H1 (cell line): Measurements from ENCODE around the gene NUP210L. TPM values are rescaled to one million over a fixed set of nuclear protein-coding genes. Genes with fewer than 3 reads are reported as not detected.

Experiments
- CTCF ChIA-PET: fragments of 300-600 bp; sonication (Branson Sonifier 250); formaldehyde crosslinking; loops from one replicate; lab custom pipeline; 2021; ENCODE audit not compliant: partially characterized antibody; lab: Charles Lee
- POLR2A ChIA-PET: fragments of 300-600 bp; sonication (Branson Sonifier 250); formaldehyde crosslinking; loops from one replicate; lab custom pipeline; 2021; ENCODE audit warnings: inconsistent platforms; ENCODE audit not compliant: partially characterized antibody; lab: Charles Lee
- DNase-seq, 2 experiments: peaks; one replicate each; pipeline versions ENCODE4 v3.0.0 to v3.0.0-alpha.2; 2010 to 2022; ENCODE audit warnings: low spot score in 2 of 2, low read depth in 1 of 2, mixed read lengths in 1 of 2
- FAIRE-seq: peaks from 2 replicates; lab custom pipeline; 2011; peaks lifted over from hg19 to GRCh38; lab: Jason Lieb, UNC
- H2AFZ ChIP-seq: 2 replicates; pipeline ENCODE4 v1.8.1; 2012; ENCODE audit warnings: low read length, inconsistent platforms
- H2AK5ac ChIP-seq: 2 replicates; pipeline ENCODE4 v1.6.1; 2013; ENCODE audit warnings: low read depth, low read length
- H2BK120ac ChIP-seq: replicated peaks from 2 replicates; pipeline ENCODE3; 2013; ENCODE audit warnings: low read depth, low read length, inconsistent platforms
- H2BK12ac ChIP-seq: 2 replicates; pipeline ENCODE4 v1.6.1; 2013; ENCODE audit warnings: low read depth, low read length
- H2BK15ac ChIP-seq: 2 replicates; pipeline ENCODE4 v1.6.1; 2013; ENCODE audit warnings: low read length
- H2BK20ac ChIP-seq: 2 replicates; pipeline ENCODE4 v1.6.1; 2013; ENCODE audit warnings: low read length
- H2BK5ac ChIP-seq: 2 replicates; pipeline ENCODE4 v1.6.1; 2013; ENCODE audit warnings: low read depth, low read length
- H3K14ac ChIP-seq: 2 replicates; pipeline ENCODE4 v1.6.1; 2013; ENCODE audit warnings: inconsistent platforms; ENCODE audit not compliant: insufficient read length
- H3K18ac ChIP-seq: 2 replicates; pipeline ENCODE4 v1.6.1; 2013; ENCODE audit warnings: low read length; ENCODE audit errors: extremely low read depth
- H3K23ac ChIP-seq: 2 replicates; pipeline ENCODE4 v1.6.1; 2013; ENCODE audit warnings: inconsistent platforms; ENCODE audit not compliant: insufficient read length
- H3K23me2 ChIP-seq: 2 replicates; pipeline ENCODE4 v1.6.1; 2013; ENCODE audit warnings: low read depth, low read length
- H3K27ac ChIP-seq: 2 replicates; pipeline ENCODE4 v1.6.1; 2011; ENCODE audit warnings: low read depth, low read length, inconsistent platforms
- H3K27me3 ChIP-seq, 4 experiments: replicated peaks in 1 of 4; 1 replicate in 1 of 4; 2 replicates in 3 of 4; pipeline versions ENCODE4 v1.6.1 to v1.8.1; 2011 to 2013; ENCODE audit warnings: low read length in 3 of 4, mild to moderate bottlenecking in 3 of 4, inconsistent platforms in 2 of 4, mixed read lengths in 2 of 4, moderate library complexity in 1 of 4; ENCODE audit not compliant: control insufficient read depth in 3 of 4, insufficient read depth in 3 of 4; ENCODE audit errors: extremely low read depth in 1 of 4
- H3K36me3 ChIP-seq, 4 experiments: 2 replicates each; pipeline versions ENCODE4 v1.6.1 to v1.8.1; 2011 to 2013; ENCODE audit warnings: mild to moderate bottlenecking in 4 of 4, low read length in 3 of 4, moderate library complexity in 2 of 4, control low read depth in 1 of 4, inconsistent platforms in 1 of 4; ENCODE audit not compliant: insufficient read depth in 4 of 4, control insufficient read depth in 2 of 4
- H3K4ac ChIP-seq: replicated peaks from 2 replicates; pipeline ENCODE3; 2013; ENCODE audit warnings: low read length, low read depth, mixed read lengths, inconsistent platforms; ENCODE audit not compliant: insufficient read length
- H3K4me1 ChIP-seq, 4 experiments: replicated peaks in 1 of 4; 1 replicate in 1 of 4; 2 replicates in 3 of 4; pipeline versions ENCODE4 v1.6.1 to v1.8.1; 2011 to 2013; ENCODE audit warnings: low read length in 3 of 4, inconsistent platforms in 2 of 4, mixed read lengths in 1 of 4; ENCODE audit not compliant: insufficient read depth in 4 of 4, control insufficient read depth in 3 of 4
- H3K4me2 ChIP-seq, 2 experiments: 2 replicates each; pipeline versions ENCODE4 v1.6.1 to v1.8.1; 2011 to 2013; ENCODE audit warnings: low read depth in 2 of 2, low read length in 2 of 2, control low read depth in 1 of 2, inconsistent platforms in 1 of 2, mild to moderate bottlenecking in 1 of 2; ENCODE audit not compliant: insufficient read depth in 1 of 2
- H3K4me3 ChIP-seq, 4 experiments: fragments of 200-600, 300-600 bp in 1 of 4; sonication (generic), shearing (Covaris generic), sonication (Bioruptor Twin) in 1 of 4; 2 replicates each; pipeline versions ENCODE4 v1.5.1 to v1.8.1; 2011 to 2016; ENCODE audit warnings: low read length in 4 of 4, low read depth in 3 of 4, control low read depth in 2 of 4, inconsistent platforms in 2 of 4, mild to moderate bottlenecking in 2 of 4, mixed read lengths in 1 of 4, moderate library complexity in 1 of 4; ENCODE audit not compliant: insufficient read depth in 2 of 4; ENCODE audit errors: extremely low read depth in 1 of 4
- H3K56ac ChIP-seq: replicated peaks from 2 replicates; pipeline ENCODE3; 2013; ENCODE audit warnings: low read depth, mild to moderate bottlenecking, mixed read lengths, low read length, inconsistent platforms; ENCODE audit not compliant: insufficient read length
- H3K79me1 ChIP-seq: 2 replicates; pipeline ENCODE4 v1.6.1; 2013; ENCODE audit warnings: low read depth, low read length, control low read depth
- H3K79me2 ChIP-seq, 2 experiments: 2 replicates each; pipeline versions ENCODE4 v1.6.1 to v1.8.1; 2012 to 2013; ENCODE audit warnings: low read length in 2 of 2, mild to moderate bottlenecking in 2 of 2, inconsistent platforms in 1 of 2; ENCODE audit not compliant: insufficient read depth in 2 of 2, control insufficient read depth in 1 of 2
- H3K9ac ChIP-seq, 4 experiments: replicated peaks in 1 of 4; 1 replicate in 1 of 4; 2 replicates in 3 of 4; pipeline versions ENCODE4 v1.6.1 to v1.8.1; 2011 to 2013; ENCODE audit warnings: low read depth in 3 of 4, low read length in 3 of 4, control low read depth in 2 of 4, mild to moderate bottlenecking in 2 of 4, moderate library complexity in 2 of 4, inconsistent platforms in 1 of 4; ENCODE audit errors: extremely low read depth in 1 of 4
- H3K9me3 ChIP-seq, 2 experiments: 2 replicates each; pipeline versions ENCODE4 v1.6.1 to v1.8.1; 2012 to 2013; ENCODE audit warnings: mild to moderate bottlenecking in 2 of 2, moderate library complexity in 2 of 2, control low read depth in 1 of 2, inconsistent platforms in 1 of 2, low read depth in 1 of 2, low read length in 1 of 2, mixed read lengths in 1 of 2; ENCODE audit not compliant: insufficient read depth in 2 of 2
- H4K20me1 ChIP-seq, 2 experiments: replicated peaks in 1 of 2; 2 replicates each; pipeline versions ENCODE3 to v1.8.1; 2011 to 2013; ENCODE audit warnings: inconsistent platforms in 2 of 2, low read length in 2 of 2, mild to moderate bottlenecking in 1 of 2; ENCODE audit not compliant: insufficient read depth in 2 of 2, control insufficient read depth in 1 of 2
- H4K5ac ChIP-seq: 2 replicates; pipeline ENCODE4 v1.6.1; 2013; ENCODE audit warnings: low read length, low read depth, mixed read lengths, inconsistent platforms; ENCODE audit not compliant: insufficient read length
- H4K8ac ChIP-seq: 2 replicates; pipeline ENCODE4 v1.8.0; 2013; ENCODE audit warnings: mild to moderate bottlenecking, moderate library complexity, low read length, inconsistent platforms; ENCODE audit not compliant: insufficient read depth; ENCODE audit errors: extremely low read depth
- H4K91ac ChIP-seq: replicated peaks from 2 replicates; pipeline ENCODE3; 2013; ENCODE audit warnings: low read length, mixed read lengths, inconsistent platforms; ENCODE audit not compliant: insufficient read length
- BACH1 ChIP-seq: IDR thresholded peaks from 2 replicates; pipeline ENCODE4 v1.6.1; 2012; ENCODE audit warnings: low read length, improper control_type of control experiment
- CBX8 ChIP-seq: fragments of 300-800, 300-1000 bp; sonication (generic); IDR thresholded peaks from 2 replicates; pipeline ENCODE4 v1.7.1; 2016; ENCODE audit warnings: low read depth, low read length, borderline replicate concordance
- CEBPB ChIP-seq: IDR thresholded peaks from 2 replicates; pipeline ENCODE4 v1.6.1; 2012; ENCODE audit warnings: low read depth, low read length
- CHD1 ChIP-seq: IDR thresholded peaks from 2 replicates; pipeline ENCODE4 v1.6.1; 2012; ENCODE audit warnings: low read depth, low read length, improper control_type of control experiment
- CREB1 ChIP-seq: IDR thresholded peaks from 2 replicates; pipeline ENCODE4 v1.6.1; 2012; ENCODE audit warnings: inconsistent platforms
- HDAC2 ChIP-seq, 2 experiments: fragments of 300-600 bp in 1 of 2; sonication (generic) in 1 of 2; IDR thresholded peaks; 2 replicates each; pipeline ENCODE4 v1.6.1; 2011 to 2012; ENCODE audit warnings: low read depth in 2 of 2, low read length in 2 of 2, mild to moderate bottlenecking in 2 of 2, moderate library complexity in 2 of 2, borderline replicate concordance in 1 of 2, inconsistent platforms in 1 of 2
- MAFK ChIP-seq: IDR thresholded peaks from 2 replicates; pipeline ENCODE4 v1.6.1; 2012; ENCODE audit warnings: low read depth, mild to moderate bottlenecking, improper control_type of control experiment, low read length
- POLR2AphosphoS5 ChIP-seq: IDR thresholded peaks from 2 replicates; pipeline ENCODE4 v1.6.1; 2011; ENCODE audit warnings: low read depth, low read length
- RBBP5 ChIP-seq: IDR thresholded peaks from 2 replicates; pipeline ENCODE4 v1.7.1; 2012; ENCODE audit warnings: low read depth, mild to moderate bottlenecking, inconsistent platforms, low read length, moderate library complexity, borderline replicate concordance
- SP4 ChIP-seq: IDR thresholded peaks from 2 replicates; pipeline ENCODE4 v1.6.1; 2012; ENCODE audit warnings: low read length, inconsistent platforms
- TEAD4 ChIP-seq: IDR thresholded peaks from 2 replicates; pipeline ENCODE4 v1.6.1; 2012; ENCODE audit warnings: low read depth, low read length, inconsistent platforms, mixed read lengths
- WGBS, 2 experiments: shearing (Covaris generic) in 1 of 2; methylation state at CpG; one replicate each; pipeline versions ENCODE4 v1.1.6 to v1.1.7; 2013 to 2015; ENCODE audit warnings: low lambda C conversion rate in 2 of 2, mixed read lengths in 2 of 2, inconsistent platforms in 1 of 2, low coverage in 1 of 2, missing lambda C conversion rate in 1 of 2; ENCODE audit not compliant: insufficient replicate concordance in 2 of 2, insufficient coverage in 1 of 2, insufficient read length in 1 of 2; ENCODE audit errors: extremely low coverage in 1 of 2, missing lambda C conversion rate in 1 of 2; 5-methylcytosine and 5-hydroxymethylcytosine counted together
- polyA plus RNA-seq, 7 experiments: library from polyadenylated mRNA; depleted of rRNA in 3 of 7; stranded (reverse) in 5 of 7; unstranded in 2 of 7; fragments of >200 nt in 5 of 7; fragments of 200-250 nt in 2 of 7; gene quantifications; 1 replicate in 5 of 7; 2 replicates in 1 of 7; 4 replicates in 1 of 7; pipeline versions ENCODE4 v1.2.1 to v1.2.3, GENCODE V29; 2011 to 2013; ENCODE audit warnings: missing spikeins in 2 of 7, mixed read lengths in 2 of 7
- total RNA-seq: library from RNA; stranded (reverse); fragmentation: NEBNext Ultra II Directional; extraction: Animal tissue kit (Norgen Biotek cat#: 25700); gene quantifications from 2 replicates; pipeline ENCODE4 v1.2.1, GENCODE V29; 2021
- TF ChIP-seq, protein P1 (sequence below): IDR thresholded peaks from 2 replicates; pipeline ENCODE4 v1.6.1; 2012; ENCODE audit warnings: low read length, inconsistent platforms
- TF ChIP-seq, protein P2 (sequence below): IDR thresholded peaks from 2 replicates; pipeline ENCODE4 v1.6.1; 2012; ENCODE audit warnings: inconsistent platforms

The NUP210L gene
- total and polyA plus RNA-seq, 2 of the 8 experiments (the other 6 are each of a cell fraction or from before 2014, with no cell fraction given), result not detected

DNA sequence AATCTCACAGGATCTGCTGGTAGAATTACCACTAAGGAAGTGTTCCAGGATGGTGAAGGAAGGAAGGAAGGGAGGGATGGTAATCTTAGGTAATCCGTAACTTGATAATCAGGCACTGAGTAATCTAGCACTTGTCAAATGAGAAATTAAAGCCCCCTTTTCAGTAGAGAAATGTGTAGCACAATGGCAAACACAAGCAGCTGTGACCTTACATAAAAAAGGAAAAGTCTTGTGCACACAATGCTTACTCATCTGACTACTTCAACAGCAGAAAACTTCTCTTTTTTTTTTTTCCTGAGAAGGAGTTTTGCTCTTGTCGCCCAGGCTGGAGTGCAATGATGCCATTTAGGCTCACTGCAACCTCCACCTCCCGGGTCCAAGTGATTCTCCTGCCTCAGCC lies 6.1 kb downstream of the NUP210L start:
- DNase-seq, result no peak
- H2AK5ac ChIP-seq, result no peak overlapping the region
- H4K5ac ChIP-seq, result no peak overlapping the region
- POLR2A ChIA-PET, result no interaction called here
- no peak overlapping the region for H2BK15ac ChIP-seq
- no peak overlapping the region for H4K91ac ChIP-seq
- no peak overlapping the region for H3K56ac ChIP-seq
- no peak overlapping the region for H3K23ac ChIP-seq
- CTCF ChIA-PET, result interaction anchor here (1.0 kb wide), 1 partner anchor 162 kb away, joined by 3 read pairs; the partner anchor contains the start of gene RAB13
- no peak overlapping the region for H2BK20ac ChIP-seq
- H3K4me1 ChIP-seq, result no peaks in the 10 kb centered on the region
- H3K23me2 ChIP-seq, result no peaks in the 10 kb centered on the region
- no peak overlapping the region for H2AFZ ChIP-seq
- no peak overlapping the region for H4K8ac ChIP-seq
- H3K36me3 ChIP-seq, result no peaks in the 10 kb centered on the region
- no peaks in the 10 kb centered on the region for H4K20me1 ChIP-seq
- no peak overlapping the region for H3K4me3 ChIP-seq
- H3K4ac ChIP-seq, result no peak overlapping the region
- no peak overlapping the region for H3K14ac ChIP-seq
- no peak for FAIRE-seq
- 100% methylated on average over 2 of the region's 3 CpGs; no CpG with 5 or more reads in 1 of the 2 experiments for WGBS, 2 experiments
- H3K9ac ChIP-seq, result no peak overlapping the region
- no peak overlapping the region for H3K18ac ChIP-seq
- no peak overlapping the region for H3K4me2 ChIP-seq
- H3K79me1 ChIP-seq, result no peaks in the 10 kb centered on the region
- H2BK12ac ChIP-seq, result no peak overlapping the region
- no peak overlapping the region for H2BK5ac ChIP-seq
- H3K9me3 ChIP-seq, result no peaks in the 10 kb centered on the region
- H3K27ac ChIP-seq, result no peak overlapping the region
- H3K79me2 ChIP-seq, result no peaks in the 10 kb centered on the region
- H2BK120ac ChIP-seq, result no peak overlapping the region
- no peaks in the 10 kb centered on the region for H3K27me3 ChIP-seq
- no peak for TF ChIP-seq TEAD4
- TF ChIP-seq CBX8, result no peak
- no peak for TF ChIP-seq HDAC2 (IDR thresholded peaks at IDR 0.05; ENCODE audit: borderline replicate concordance in 1 of 2, low read depth in 2 of 2, low read length in 2 of 2)
- no peak for TF ChIP-seq MAFK
- no peak for TF ChIP-seq CEBPB
- no peak for TF ChIP-seq BACH1
- no peak for TF ChIP-seq POLR2AphosphoS5
- TF ChIP-seq RBBP5, result no peak
- TF ChIP-seq, protein P1, sequence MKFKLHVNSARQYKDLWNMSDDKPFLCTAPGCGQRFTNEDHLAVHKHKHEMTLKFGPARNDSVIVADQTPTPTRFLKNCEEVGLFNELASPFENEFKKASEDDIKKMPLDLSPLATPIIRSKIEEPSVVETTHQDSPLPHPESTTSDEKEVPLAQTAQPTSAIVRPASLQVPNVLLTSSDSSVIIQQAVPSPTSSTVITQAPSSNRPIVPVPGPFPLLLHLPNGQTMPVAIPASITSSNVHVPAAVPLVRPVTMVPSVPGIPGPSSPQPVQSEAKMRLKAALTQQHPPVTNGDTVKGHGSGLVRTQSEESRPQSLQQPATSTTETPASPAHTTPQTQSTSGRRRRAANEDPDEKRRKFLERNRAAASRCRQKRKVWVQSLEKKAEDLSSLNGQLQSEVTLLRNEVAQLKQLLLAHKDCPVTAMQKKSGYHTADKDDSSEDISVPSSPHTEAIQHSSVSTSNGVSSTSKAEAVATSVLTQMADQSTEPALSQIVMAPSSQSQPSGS, result no peak
- no peak for TF ChIP-seq CHD1
- TF ChIP-seq, protein P2, sequence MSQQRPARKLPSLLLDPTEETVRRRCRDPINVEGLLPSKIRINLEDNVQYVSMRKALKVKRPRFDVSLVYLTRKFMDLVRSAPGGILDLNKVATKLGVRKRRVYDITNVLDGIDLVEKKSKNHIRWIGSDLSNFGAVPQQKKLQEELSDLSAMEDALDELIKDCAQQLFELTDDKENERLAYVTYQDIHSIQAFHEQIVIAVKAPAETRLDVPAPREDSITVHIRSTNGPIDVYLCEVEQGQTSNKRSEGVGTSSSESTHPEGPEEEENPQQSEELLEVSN, result no peak
- TF ChIP-seq CREB1, result no peak
- no peak for TF ChIP-seq SP4
